Measurements from ENCODE around the gene SPECC1.
A peak's percentile ranks its signal among the peaks of the same experiment; 100 is the strongest.
"Not testable (repeated sequence)": the region's sequence is repeated elsewhere in the genome, so short reads cannot be mapped to it uniquely, and the experiment has no call there.

The SPECC1 gene, protein sequence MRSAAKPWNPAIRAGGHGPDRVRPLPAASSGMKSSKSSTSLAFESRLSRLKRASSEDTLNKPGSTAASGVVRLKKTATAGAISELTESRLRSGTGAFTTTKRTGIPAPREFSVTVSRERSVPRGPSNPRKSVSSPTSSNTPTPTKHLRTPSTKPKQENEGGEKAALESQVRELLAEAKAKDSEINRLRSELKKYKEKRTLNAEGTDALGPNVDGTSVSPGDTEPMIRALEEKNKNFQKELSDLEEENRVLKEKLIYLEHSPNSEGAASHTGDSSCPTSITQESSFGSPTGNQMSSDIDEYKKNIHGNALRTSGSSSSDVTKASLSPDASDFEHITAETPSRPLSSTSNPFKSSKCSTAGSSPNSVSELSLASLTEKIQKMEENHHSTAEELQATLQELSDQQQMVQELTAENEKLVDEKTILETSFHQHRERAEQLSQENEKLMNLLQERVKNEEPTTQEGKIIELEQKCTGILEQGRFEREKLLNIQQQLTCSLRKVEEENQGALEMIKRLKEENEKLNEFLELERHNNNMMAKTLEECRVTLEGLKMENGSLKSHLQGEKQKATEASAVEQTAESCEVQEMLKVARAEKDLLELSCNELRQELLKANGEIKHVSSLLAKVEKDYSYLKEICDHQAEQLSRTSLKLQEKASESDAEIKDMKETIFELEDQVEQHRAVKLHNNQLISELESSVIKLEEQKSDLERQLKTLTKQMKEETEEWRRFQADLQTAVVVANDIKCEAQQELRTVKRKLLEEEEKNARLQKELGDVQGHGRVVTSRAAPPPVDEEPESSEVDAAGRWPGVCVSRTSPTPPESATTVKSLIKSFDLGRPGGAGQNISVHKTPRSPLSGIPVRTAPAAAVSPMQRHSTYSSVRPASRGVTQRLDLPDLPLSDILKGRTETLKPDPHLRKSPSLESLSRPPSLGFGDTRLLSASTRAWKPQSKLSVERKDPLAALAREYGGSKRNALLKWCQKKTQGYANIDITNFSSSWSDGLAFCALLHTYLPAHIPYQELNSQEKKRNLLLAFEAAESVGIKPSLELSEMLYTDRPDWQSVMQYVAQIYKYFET

DNA sequence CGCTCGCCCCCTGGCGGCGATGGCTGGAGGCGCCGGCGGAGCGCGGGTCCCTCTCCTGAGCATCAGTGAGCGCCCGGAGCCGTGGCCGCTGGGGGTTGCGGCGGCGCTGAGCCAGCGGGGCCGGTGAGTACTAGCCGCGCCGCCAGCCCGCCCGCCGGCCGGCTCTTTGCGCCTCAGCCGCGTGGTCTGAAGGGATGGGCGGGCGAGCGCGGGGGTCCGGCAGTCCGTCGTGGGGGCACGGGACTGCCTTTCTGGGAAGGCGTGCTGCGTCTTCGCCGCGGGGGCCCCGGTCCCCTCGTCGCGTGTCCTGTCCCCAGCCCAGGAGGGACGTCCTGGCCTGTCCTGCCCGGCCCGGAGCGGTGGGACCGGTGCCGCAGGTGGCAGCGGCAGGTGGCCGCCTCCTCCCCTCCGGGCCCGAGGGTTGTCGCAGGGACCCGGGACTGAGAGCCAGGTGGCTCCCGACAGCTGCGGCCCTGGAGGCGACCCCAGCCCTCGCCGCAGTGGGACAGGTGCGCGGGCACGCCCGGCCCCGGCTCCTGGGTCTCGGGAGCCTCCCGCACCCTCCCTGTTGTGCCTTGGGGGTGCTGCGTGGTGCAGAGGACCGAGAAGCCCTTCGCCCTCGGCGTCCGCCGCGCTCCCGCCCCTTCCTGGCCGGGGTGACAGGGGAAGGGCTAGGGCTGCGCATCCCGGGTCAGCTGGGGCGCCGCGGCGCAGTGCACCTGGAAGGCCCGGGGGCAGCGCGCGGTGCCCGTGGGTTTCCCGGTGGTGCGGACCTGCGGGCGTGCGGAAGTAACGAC, at the start of gene SPECC1:
SPECC1 (plus strand) TSS at position 58 of the 797 bp plus-strand sequence. CDS start 87,293 bp downstream, outside the sequence.
- no peak for FAIRE-seq

DNA sequence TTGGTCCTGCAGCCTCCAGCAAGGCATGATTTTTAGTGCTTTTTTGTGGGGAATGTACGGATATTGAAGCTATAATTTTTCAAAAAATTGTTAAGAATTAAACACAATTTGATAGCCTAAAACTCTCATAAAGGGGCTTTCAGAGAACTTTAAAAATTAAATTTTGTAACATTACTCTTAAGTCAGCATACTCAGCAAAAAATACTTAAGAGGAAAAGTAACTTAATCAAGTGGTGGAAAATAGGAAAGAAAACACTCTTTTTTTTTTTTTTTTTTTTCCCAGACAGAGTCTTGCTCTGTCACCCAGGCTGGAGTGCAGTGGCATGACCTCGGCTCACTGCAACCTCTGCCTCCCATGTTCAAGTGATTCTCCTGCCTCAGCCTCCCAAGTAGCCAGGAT, 46.2 kb upstream of the SPECC1 start:
- not testable (repeated sequence) for FAIRE-seq

DNA sequence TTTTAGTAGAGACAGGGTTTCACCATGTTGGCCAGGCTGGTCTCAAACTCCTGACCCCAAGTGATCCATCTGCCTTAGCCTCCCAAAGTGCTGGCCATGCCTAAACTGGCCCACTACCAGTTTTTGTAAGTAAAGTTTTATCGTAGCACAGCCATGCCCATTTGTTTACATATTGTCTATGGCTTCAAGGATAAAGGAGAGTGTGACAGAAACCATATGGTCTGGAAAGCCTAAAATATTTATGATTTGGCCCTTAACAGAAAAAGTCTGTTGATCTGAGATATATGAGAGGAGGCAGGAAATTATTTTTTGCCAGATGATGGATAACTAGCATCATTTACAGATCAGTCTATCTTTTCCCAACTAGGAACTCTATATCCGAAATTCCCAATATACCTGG, 36.0 kb upstream of the SPECC1 start:
- no peak for FAIRE-seq

DNA sequence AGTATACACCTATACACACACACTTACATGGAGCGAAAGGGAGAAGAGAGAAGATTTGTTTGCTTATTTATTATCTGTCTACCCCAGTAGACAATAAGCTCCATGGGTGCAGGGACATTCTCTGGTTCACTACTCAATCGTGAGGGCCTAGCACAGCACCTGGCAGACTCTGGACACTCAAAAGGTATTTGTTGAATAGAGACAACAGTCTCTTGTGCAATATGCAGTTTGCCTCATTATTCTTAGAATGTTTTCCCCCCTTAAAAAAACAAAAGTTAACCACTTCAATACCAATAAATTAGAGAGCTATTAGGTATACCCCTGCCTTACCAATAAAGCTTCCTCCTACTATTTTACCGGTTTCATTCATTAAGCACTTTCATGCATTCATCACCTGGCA, 33.6 kb upstream of the SPECC1 start:
- no peak for FAIRE-seq

DNA sequence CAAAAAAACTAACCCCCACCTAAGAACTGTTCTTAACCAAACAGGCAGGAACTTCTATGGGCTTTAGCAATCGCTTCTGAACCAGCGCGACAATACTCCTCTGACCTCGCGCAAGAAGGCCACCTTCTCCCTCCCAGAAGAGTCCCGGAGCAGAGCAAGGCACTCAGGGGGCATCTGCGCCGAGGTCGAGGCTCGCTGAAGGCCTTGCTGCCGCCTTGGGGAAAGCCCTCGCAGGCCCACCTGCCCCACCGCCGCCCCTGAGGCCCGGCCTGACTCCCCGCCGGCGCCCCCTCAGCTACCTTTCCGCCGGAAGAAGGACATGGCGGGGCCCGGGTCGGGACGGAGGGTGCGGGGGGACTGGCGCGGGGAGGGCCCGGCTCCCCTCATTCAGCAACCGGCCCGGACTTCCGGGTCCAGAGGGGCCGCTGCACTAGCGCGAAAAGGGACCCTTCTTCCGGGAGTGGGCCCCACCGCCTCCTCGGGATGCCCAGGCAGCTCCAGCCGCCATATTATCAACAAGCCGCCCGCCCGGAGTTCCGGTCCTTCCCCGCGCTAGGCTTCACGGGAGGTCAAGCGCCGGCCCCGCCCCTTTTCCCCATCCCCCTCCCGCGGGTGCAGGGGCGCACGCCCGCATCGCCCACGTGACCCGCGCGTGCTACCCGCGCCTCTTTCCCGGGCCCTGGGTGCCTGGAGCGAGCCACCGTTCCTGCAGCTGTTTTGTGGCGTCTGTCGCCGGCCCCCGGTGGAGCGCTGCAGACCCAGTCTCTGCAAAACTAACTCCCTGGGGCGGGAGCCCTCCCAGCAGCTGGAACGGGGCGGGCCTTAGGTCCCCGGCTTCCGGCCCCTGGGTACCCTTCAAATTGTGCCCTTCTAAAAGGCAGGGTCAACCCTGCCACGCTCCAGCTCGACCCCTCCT, 31.6 kb upstream of the SPECC1 start, which contains the start of gene AKAP10:
AKAP10 (minus strand) TSS at position 536 of the 916 bp plus-strand sequence; CDS start at position 387, 149 bp downstream.
- FAIRE-seq, result no peak

DNA sequence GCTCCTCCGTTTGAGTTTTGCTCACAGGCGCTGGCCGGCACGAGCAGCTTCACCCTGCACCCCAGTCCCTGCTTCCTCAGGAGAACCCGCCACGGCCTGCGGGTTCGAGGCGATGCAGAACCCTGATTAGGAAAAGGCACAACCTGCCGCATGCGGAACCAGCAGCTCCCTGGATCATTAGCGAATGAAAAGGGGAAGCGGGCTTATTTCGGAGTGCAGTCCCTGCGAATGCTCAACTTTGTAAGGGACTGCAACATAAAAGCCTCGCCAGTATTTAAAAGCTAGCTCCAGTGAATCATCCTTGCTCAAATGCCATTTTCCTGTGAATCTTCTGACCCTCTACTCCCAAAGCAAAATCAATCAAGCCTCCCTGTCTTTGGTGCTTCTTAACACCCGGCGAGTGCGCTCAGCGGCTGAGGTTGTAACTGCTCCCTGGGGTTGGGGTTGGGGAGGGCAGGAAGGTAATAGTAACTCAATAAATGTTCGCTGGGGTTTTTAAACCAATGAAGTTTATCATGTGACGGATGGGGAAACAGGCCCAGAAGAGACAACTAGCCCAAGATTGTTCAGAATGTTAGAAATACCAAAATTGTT, 30.9 kb upstream of the SPECC1 start:
- no peak for FAIRE-seq

DNA sequence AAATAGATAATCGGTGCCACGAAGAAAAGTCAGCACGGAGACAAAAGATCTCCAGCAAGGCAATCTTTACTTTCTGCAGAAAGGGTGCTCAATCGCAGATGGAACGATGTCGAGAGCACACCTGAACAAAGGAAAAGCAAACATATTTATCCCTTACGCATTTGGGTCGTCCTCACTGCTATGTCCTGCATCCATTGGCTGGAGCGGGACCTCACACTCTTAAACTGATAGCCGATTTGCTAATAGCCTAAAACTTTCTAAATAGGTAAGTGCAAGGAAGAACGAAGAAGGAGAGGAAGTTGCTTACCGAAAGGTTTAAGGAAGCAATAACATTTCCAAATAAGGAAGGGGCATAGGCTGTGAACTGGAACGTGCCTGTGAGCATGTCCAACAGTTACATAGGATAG, 30.4 kb upstream of the SPECC1 start:
- FAIRE-seq, result no peak

DNA sequence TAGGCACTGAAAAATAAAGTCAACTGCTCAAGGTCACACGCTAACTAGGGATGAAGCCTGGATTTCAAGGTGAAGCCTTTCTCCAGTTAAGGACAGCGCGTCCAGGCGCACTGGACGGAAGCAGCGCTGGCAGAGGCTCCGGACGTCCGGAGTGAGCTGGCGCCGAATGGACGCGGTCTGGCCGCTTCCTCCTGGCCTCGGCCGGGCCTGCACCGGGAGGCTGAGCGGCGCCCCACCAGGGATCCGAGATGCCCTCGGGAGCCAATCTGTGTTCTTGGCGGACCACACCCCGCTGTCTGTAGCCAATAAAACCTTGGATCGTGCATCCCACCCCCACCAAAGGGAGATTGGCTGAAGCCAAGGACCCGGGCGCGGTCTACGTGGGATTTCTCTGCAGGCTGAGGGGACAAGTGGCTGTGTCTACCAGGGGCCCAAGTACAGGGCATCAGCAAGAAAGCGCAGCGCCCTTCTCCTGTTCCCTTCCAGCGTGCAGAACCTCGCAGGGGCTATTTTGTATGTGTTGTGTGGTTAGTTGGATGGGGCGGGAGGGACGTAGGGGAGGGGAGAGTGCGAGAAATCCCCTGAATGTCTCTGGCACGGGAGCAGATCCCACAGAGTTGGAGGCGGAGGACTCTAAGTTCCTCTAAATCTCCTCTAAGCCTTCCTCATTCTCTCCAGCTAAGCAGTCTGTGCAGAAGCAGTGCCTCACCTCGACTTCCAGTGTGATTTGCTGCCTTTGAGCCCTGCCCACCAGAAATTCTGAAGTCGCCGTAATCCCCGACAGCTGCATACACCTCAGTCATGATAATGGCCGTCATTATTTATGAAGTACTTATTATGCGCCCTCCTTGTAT, 29.0 kb upstream of the SPECC1 start:
- FAIRE-seq, result no peak

DNA sequence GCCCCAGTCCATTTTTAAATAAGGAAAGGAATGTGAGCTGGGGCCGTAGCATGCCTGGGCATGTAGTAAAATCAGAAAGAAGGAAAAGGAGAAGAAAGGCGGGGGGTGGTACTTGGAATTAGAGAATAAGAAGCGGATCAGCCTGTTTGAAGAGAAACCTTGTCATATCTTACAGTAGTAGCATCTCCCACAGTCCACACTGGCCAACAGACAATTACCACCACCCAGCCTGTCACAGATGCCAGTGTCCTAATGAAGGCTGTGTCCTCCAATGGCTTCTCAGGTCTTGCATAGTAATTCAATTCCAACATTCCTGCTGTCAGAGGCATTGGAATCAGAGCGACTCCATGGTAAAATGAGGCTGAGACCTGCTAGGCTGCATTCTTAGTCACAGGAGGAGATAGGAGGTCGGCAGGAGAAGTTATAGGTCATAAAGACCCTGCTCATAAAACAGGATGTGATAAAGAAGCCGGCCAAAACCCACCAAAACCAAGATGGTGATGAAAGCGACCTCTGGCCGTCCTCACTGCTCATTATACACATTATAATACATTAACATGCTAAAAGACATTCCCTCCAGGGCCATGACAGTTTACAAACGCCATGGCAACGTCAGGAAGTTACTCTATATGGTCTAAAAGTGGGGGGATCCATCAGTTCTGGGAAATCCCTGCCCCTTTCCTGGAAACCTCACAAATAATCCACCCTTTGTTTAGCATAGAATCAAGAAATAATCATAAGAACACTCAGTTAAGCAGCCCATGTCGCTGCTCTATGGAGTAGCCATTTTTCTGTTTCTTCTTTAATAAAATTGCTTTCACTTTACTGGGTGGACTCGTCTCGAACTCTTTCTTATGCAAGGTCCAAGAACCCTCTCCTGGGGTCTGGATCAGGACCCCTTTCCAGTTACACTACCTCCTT, 22.0 kb upstream of the SPECC1 start:
- no peak for FAIRE-seq

DNA sequence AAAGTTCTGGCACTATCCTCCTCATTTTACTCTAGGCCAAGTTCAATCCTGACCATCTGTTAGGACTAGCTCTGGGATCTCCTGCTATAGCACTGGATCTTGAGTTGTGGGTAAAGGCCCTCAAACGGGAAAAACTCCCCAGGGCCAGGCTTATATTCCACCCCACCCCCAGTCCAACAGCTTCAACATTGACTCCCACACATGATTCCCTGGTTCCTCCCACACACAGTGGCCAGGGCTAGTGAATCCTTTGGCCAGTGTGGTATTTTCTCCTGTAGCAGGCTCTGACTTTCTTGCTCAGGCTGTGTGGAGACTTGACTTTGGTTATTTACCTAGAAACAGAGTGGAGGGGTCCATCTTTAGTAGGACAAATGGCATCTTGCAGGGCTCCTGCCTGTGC, 21.3 kb upstream of the SPECC1 start:
- no peak for FAIRE-seq

DNA sequence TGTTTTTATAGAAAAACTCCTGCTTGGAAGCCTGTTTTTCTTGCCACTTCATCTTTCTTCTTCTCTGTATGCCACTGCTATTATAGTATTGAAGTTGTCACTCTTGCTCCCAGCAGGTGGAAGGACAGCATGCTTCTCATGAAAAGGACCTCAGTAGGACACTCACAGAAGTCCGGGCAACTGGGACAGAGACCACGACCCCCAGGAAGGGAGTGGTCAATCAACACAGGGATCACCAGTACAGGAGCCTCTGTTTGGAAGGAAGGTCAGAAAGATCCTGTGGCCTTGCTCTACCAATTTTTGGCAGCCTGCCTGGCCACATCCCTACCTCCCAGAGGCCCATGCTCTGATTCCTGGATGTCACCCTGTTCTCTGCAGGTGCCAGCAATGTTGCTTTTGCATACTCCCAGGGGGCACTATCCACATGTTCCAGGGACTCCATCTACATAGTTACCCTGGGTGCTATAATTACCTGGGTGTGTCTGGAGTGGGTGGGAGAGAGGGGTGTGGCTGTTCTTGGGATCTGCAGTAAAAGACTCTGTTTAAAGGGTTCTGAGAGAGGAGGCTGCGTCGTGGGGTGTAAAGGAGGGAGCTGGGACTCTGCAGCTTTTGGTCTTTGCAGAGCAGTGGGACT, 17.8 kb upstream of the SPECC1 start:
- no peak for FAIRE-seq

DNA sequence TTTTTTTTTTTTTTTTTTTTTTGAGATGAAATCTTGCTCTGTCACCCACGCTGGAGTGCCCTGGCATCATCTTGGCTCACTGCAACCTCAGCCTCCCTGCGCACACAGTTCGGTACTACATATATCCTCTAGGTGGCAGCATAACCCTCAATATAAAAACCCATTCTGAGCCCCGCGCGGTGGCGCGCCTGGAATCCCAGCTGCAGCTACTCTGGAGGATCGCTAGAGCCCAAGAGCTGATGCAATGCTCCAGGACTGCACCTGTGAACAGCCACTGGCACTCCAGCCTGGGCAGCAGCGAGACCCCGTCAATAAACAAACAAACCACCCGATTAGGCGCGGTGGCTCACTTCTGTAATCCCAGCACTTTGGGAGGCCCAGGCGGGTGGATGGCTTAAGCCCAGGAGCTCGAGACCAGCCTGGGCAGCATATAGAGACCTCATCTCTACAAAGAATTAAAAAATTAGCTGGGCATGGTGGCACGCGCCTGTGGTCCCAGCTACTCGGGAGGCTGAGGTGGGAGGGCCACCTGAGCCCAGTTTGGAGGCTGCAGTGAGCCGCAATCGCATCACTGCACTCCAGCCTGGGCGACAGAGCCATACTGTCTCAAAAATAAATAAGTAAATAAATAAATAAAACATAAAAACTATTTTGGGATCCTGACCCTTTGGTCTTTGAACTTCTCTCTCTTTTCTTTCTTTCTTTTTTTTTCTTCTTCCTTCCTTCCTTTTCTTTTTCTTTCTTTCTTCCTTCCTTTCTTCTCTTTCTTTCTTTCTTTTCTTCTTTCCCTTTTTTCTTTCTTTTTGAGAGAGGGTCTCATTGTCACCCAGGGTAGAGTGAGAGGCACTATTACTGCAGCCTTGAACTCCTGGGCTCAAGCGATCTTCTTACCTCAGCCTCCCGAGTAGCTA, 16.1 kb upstream of the SPECC1 start:
- peak; percentile 92 for FAIRE-seq

DNA sequence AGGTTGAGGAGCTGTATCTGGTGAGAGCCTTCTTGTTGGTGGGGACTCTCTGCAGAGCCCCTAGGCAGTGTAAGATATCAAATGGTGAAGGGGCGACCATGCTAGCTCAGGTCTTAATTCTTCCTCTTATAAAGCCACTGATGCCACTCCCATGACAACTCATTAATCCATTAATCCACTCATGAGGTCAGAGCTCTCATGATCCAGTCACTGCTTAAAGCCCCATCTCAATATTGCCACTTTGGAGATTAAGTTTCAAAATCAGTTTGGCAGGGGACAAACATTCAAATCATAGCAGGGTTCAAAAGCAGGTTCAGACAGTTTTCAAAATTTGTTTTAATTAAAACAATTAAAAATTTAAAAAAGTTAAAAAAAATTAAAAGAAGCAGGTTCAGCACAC, 13.1 kb upstream of the SPECC1 start:
- FAIRE-seq, result no peak

DNA sequence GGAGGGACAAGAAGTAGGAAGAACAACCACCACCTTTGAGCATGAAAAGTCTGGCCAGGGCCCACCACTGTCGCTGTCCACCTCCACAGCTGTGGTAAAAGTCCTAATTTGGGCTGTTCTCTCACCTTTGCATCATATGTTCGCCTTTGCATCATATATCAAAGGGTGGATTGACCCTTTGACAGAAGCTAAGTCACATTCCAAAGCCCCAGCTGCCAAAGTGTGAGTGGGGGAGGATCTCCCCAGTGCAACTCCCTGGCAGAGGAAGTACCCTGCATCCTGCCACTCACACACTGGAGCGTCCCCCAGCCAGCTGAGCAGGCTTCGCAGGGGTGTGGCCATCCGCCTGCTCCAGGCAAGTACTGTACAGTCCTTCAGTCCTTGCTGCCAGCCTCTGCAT, 12.7 kb upstream of the SPECC1 start:
- FAIRE-seq, result no peak

DNA sequence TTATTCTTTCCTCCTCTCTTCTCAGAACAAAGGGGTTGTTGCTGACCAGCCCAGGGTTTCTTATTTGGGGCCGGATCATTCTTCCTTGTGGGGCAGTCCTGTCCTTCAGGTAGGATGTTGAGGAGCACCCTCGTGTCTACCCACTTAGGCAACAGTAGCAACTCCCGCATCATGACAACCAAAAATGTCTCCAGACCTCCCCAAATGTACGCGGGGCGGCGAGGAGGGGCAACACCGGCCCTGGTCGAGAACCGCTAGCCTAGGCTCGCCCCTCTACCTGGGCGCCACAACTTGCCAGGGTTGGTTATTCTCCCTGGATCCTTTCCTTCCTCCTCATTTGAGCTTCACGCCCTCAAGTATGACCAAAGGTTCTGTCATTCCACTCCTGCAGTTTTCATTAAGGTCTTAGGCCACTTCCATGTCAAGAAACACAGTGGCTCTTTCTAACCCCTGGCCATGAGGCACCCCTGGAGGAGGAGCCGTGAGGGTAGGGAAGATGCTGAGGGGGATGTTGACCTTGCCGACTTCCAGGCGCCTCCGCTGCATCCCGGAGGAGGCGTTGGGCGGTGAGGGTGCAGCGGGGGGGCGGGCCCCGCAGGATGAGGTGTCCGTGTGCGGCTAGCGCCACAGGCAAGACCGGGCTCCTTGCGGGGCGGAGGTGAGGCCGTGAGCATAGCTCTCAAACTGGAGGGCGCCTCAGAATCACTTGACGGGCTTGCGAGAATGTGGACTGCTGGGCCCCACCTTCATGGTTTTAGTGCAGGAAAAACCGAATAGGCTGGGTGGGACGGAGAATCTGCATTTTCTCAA, 712 bp upstream of the SPECC1 start:
- FAIRE-seq, result no peak

DNA sequence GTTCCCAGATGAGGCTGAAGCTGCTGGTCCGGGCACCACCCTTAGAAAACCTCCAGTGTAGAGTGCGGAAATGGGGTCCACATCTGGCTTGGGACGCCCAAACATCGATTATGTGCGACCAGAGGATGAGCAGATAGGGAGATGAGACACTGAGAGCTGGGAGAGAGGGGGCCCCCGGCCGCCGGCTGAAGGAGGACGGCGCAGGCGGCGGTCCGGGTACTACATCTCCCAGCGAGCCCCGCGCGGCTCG, 182 bp upstream of the SPECC1 start:
- no peak for FAIRE-seq

Measured in endometrium (tissue), 2 donors.